Lung (tissue), 12 donors: Measurements from ENCODE around the gene BRAT1. TPM values are rescaled to one million over a fixed set of nuclear protein-coding genes. Genes with fewer than 3 reads are reported as not detected.

Experiments
- ATAC-seq: fragments of 200-7000 bp; cut with Tn5 transposase; one replicate; pipeline ENCODE4 v1.9.1; 2020; ENCODE audit warnings: moderate number of reproducible peaks; ENCODE audit not compliant: insufficient read depth, low FRiP score
- DNase-seq, 3 donors: peaks; one replicate each; pipeline ENCODE4 v3.0.0-alpha.2; 2013 to 2017
- H3K27ac ChIP-seq, 2 donors: one replicate each; pipeline ENCODE4 v1.5.1; 2013; ENCODE audit warnings: mild to moderate bottlenecking in 2 of 2, moderate library complexity in 2 of 2, control low read depth in 1 of 2, inconsistent platforms in 1 of 2, low read depth in 1 of 2, low read length in 1 of 2
- H3K27me3 ChIP-seq, 3 donors: one replicate each; pipeline ENCODE4 v1.5.1; 2013; ENCODE audit warnings: low read length in 2 of 3; ENCODE audit not compliant: control insufficient read depth in 3 of 3, insufficient read depth in 3 of 3
- H3K36me3 ChIP-seq, 4 donors: one replicate each; pipeline ENCODE4 v1.5.1; 2013; ENCODE audit warnings: low read length in 4 of 4, mild to moderate bottlenecking in 1 of 4, moderate library complexity in 1 of 4; ENCODE audit not compliant: control insufficient read depth in 4 of 4, insufficient read depth in 4 of 4
- H3K4me1 ChIP-seq, 5 donors: one replicate each; pipeline ENCODE4 v1.5.1; 2013; ENCODE audit warnings: low read length in 5 of 5, mild to moderate bottlenecking in 2 of 5, moderate library complexity in 1 of 5; ENCODE audit not compliant: control insufficient read depth in 5 of 5, insufficient read depth in 5 of 5
- H3K4me3 ChIP-seq: one replicate; pipeline ENCODE4 v1.5.1; 2013; ENCODE audit warnings: mild to moderate bottlenecking, control low read depth, moderate library complexity
- H3K9ac ChIP-seq, 2 donors: one replicate each; pipeline ENCODE4 v1.5.1; 2013; ENCODE audit warnings: low read length in 2 of 2, control low read depth in 1 of 2; ENCODE audit not compliant: insufficient read depth in 1 of 2
- H3K9me3 ChIP-seq, 4 donors: one replicate each; pipeline ENCODE4 v1.5.1; 2013; ENCODE audit warnings: low read length in 3 of 4, mild to moderate bottlenecking in 1 of 4, moderate library complexity in 1 of 4; ENCODE audit not compliant: control insufficient read depth in 4 of 4, insufficient read depth in 3 of 4
- CTCF ChIP-seq: IDR thresholded peaks from 2 replicates; pipeline ENCODE4 v1.5.1; 2012; ENCODE audit warnings: mild to moderate bottlenecking; ENCODE audit errors: control extremely low read depth, extremely low read depth
- WGBS, 2 donors: extraction: QIAGEN DNeasy Blood & Tissue Kit; methylation state at CpG; one replicate each; pipeline ENCODE4 v1.1.7; 2013; 5-methylcytosine and 5-hydroxymethylcytosine counted together
- polyA plus RNA-seq, 2 donors: library from polyadenylated mRNA; stranded (reverse); fragments of 200-250 nt; gene quantifications; one replicate each; pipeline ENCODE4 v1.2.1, GENCODE V29; 2013
- total RNA-seq, 2 donors: library from RNA; depleted of rRNA in 1 of 2; stranded (reverse); fragments of >200 nt in 1 of 2; gene quantifications; one replicate each; pipeline ENCODE4 v1.2.1, GENCODE V29; 2014 to 2021
- donor health status: control.
- donor health status: control.
- donor health status: Bipolar disorder and iron deficiency.
- donor health status: healthy.
- donor health status: DM: yes; HTN: yes; CAD: no.

The BRAT1 gene
- total and polyA plus RNA-seq, 4 donors = 23.2 to 30.4 (median 29.1) TPM

- Histone ChIP-seq H3K36me3 (no peaks in the 10 kb centered on the region), H3K4me1 (peaks cover 0 to 44% (median 24%) of the 10 kb centered on the region in 5 donors), H3K9me3 (no peaks in the 10 kb centered on the region), H3K4me3 (no peak overlapping the region), H3K27me3 (no peaks in the 10 kb centered on the region), H3K27ac (no peak overlapping the region), H3K9ac (no peak overlapping the region)
- TF ChIP-seq CTCF = no peak
- DNase-seq (no peak), ATAC-seq (no peak)
- WGBS, 2 donors = 88 to 94% methylated on average over 7 of the region's 7 CpGs
These were observed 41.6 kb downstream of the BRAT1 start for GRCh38 chr7:2513702-2514101.

GRCh38 chr7:2512713-2513112, 42.6 kb downstream of the BRAT1 start:
- Histone ChIP-seq H3K36me3 (no peaks in the 10 kb centered on the region), H3K27me3 (no peaks in the 10 kb centered on the region), H3K9me3 (no peaks in the 10 kb centered on the region), H3K4me3 (no peak overlapping the region), H3K4me1 (peaks cover 0 to 35% (median 27%) of the 10 kb centered on the region in 5 donors), H3K9ac (no peak overlapping the region), H3K27ac (no peak overlapping the region)
- no peak for TF ChIP-seq CTCF
- DNase-seq (no peak), ATAC-seq (no peak)
- WGBS, 2 donors = 79 to 89% methylated on average over 3 of the region's 3 CpGs

- Histone ChIP-seq H3K36me3 (no peaks in the 10 kb centered on the region), H3K4me1 (peaks cover 0 to 35% (median 25%) of the 10 kb centered on the region in 5 donors), H3K27ac (peak overlapping the region in 1 of 2 donors; percentile 44), H3K9me3 (no peaks in the 10 kb centered on the region), H3K9ac (no peak overlapping the region), H3K4me3 (no peak overlapping the region), H3K27me3 (no peaks in the 10 kb centered on the region)
- no peak for ATAC-seq
- no peak for TF ChIP-seq CTCF
- DNase-seq = no peak
- 36 to 38% methylated on average over 12 of the region's 12 CpGs for WGBS, 2 donors
These were observed 43.1 kb downstream of the BRAT1 start for GRCh38 chr7:2512179-2512661.

GRCh38 chr7:2511769-2512168, 43.6 kb downstream of the BRAT1 start:
- H3K9ac ChIP-seq = no peak overlapping the region
- H3K27ac ChIP-seq = peak overlapping the region in 1 of 2 donors; percentile 44
- WGBS, 2 donors = 29 to 33% methylated on average over 18 of the region's 18 CpGs
- no peak overlapping the region for H3K4me3 ChIP-seq
- no peak for TF ChIP-seq CTCF
- peaks cover 0 to 33% (median 25%) of the 10 kb centered on the region in 5 donors for H3K4me1 ChIP-seq
- DNase-seq = no peak
- ATAC-seq = no peak
- H3K36me3 ChIP-seq = no peaks in the 10 kb centered on the region
- H3K9me3 ChIP-seq = no peaks in the 10 kb centered on the region
- H3K27me3 ChIP-seq = no peaks in the 10 kb centered on the region
